Activated CD4-positive, alpha-beta T cell treated with anti-CD3 and anti-CD28 coated beads, Interleukin-10, Interleukin-2, amounts not matched to agents 100 ng/mL and 50 ng/mL, durations not matched to agents 16 hours and 8 hours (primary cell): ENCODE measurements around the gene MAFG.
"Not testable (repeated sequence)": the region's sequence is repeated elsewhere in the genome, so short reads cannot be mapped to it uniquely, and the experiment has no call there.

Experiments used
- DNase-seq: peaks from one replicate; pipeline ENCODE4 v3.0.0-alpha.2; 2020

Gene MAFG

GRCh38 chr17:81921996-81922565 is 5.5 kb downstream of the MAFG start:
- no peak for DNase-seq

GRCh38 chr17:81921537-81921862 is 6.0 kb downstream of the MAFG start:
- DNase-seq, result no peak

DNA sequence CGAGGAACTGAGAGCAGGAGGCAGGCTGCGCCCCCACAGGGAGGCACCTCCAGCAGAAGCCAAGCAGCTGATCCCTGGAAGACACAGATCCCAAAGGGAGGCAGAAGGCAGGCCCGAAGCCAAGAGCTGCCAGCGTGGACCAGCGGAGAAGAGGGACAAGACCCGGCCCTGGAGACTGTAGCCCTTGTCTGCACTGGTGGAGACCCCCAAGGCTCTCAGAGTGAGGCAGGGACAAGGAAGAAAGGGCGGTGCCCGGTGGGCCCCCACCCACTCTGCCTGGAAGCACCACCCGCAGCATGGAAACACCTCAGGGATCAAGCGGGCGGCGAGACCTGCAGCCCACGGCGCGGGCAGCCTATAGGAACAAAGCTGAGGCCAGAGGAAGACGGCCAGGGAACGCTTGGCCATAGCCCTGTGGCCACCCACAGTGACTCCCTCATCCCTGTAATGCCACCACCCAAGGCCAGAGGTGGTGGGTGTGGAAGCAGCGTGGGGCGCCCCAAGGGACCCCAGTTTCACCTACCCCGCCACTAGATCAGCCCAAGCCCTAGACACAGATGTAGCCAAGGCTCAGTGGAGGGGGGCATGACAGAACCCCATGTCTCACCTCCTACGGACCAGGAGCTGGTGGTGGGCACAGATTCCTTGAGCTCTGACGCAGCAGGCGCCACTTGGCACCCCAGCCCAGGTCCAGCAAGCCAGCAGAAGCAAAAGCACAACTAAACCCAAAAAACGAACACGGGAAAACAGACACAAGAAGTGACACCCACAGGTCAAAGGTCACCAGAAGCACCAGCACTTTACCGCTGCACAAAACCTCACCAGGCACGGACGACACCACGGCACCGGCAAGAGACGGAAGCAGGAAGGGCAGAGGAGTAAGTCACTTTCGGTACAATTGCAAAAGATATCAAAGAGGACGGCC is 6.7 kb downstream of the MAFG start:
- DNase-seq, result no peak

GRCh38 chr17:81918832-81919545 is 8.5 kb downstream of the MAFG start:
- DNase-seq, result no peak

DNA sequence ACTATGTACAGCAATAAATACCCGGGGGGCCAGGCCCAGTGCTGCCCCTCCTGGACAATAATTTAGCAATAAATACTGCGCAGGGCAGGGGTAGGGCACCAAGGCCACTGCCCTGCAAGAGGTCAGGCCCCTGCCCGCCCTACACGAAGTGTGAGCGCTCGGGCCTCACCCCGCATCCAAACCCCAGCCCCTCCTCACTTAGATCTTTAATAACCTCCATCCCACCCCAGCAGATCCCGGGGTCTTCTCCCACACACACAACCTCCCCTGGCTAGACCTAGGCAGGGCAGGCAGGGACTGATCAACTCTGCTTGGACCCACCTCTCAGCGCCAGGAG is 9.2 kb downstream of the MAFG start:
- not testable (repeated sequence) for DNase-seq

GRCh38 chr17:81917565-81918332 is 9.8 kb downstream of the MAFG start, which contains the start of gene SIRT7:
Gene SIRT7 (minus strand): TSS chr17:81918176. CDS start chr17:81918131, 45 bp downstream.
- peak; percentile 90 for DNase-seq

GRCh38 chr17:81916234-81917001 is 11.1 kb downstream of the MAFG start:
- DNase-seq, result no peak

DNA sequence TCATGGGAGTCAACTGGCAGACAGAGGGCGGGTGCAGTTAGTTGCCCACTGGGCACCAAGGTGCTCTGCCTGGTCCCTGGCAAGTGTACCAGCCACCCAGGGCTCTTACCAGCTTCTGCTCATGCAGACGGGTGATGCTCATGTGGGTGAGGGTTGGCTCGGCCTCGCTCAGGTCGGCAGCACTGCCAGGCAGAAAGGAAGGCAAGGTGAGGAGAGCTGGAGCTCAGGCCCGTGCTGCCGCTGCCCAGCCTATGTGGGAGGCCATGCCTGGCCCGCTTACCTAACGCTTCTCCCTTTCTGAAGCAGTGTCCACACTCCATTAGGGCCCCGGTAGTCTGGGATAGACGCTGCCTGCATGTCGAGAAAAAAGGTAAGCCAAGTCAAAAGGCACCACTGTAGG is 12.2 kb downstream of the MAFG start:
- DNase-seq, result no peak

DNA sequence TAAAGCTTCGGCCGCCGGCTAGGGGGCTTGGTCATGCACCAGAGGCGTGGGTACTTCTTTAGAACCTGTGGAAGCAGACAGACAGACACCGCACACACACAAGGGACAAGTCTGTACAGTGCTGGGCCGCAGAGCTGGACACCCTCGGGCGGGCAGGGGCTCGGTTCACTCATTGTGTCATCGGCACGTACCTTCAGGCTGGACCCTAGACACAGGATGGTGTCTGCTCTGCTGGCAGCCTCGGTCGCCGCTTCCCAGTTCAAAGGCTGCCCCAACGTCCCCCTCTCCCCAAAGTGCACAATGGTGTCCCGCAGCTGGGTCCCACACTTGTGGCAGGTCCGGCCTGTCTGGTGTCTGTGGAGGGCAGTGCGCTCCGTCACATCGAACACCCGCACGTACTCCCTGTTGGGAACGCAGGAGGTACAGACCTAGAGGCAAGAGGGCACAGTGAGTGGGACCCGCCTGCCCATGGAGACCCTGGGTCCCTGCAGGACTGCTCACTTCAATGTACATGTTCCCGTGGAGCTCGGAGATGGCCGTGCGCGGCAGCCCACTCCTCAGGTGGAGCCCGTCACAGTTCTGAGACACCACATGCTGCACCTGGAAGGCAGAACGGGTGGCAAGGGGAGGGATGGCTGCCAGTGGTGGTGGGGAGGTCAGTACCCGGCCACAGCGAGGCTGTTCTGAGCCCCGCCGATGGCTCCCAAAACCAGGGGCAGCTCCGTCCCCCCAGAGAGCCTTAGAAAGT is 13.3 kb downstream of the MAFG start:
- no peak for DNase-seq

GRCh38 chr17:81913394-81914102 is 14.0 kb downstream of the MAFG start:
- no peak for DNase-seq

GRCh38 chr17:81912441-81913309 is 14.9 kb downstream of the MAFG start:
- DNase-seq, result no peak

GRCh38 chr17:81911969-81912368 is 15.6 kb downstream of the MAFG start:
- DNase-seq, result no peak

DNA sequence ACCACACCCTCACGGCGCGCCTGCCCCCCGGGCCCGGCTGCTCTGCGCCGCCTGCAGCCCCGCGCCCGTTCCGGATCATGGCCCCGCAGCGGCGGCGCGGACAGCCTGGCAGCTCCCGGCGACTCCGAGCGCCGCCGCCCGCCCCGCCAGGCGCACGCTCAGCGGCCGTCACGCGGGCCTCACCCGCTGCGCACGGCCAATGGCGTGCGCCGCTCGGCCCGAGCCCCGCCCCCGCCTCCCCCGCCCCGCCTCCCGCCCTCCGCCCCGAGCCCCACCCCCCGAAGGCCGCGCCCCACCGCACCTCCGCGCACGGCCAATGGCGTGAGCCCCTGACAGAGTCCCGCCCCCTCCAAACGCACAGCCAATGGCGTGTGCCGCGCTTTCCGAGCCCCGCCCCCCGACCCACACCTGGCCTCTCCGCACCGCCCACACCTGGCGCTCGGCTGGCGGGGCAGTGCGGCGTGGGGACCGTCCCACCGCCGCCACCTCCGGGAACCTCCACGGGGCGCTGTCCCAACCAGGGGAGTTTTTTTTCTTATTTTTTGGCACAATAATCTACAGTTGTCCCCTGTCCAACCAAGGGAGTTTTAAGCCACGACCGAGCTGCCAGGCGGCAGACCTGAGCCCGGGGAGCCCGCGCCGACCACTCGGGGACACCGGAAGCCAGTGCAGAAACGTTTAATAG is 16.1 kb downstream of the MAFG start, which contains the start of gene PCYT2:
Gene PCYT2 (minus strand): TSS at position 123 of the 685 bp plus-strand sequence. CDS start 44 bp downstream, at position 79.
- DNase-seq, result peak; percentile 95

DNA sequence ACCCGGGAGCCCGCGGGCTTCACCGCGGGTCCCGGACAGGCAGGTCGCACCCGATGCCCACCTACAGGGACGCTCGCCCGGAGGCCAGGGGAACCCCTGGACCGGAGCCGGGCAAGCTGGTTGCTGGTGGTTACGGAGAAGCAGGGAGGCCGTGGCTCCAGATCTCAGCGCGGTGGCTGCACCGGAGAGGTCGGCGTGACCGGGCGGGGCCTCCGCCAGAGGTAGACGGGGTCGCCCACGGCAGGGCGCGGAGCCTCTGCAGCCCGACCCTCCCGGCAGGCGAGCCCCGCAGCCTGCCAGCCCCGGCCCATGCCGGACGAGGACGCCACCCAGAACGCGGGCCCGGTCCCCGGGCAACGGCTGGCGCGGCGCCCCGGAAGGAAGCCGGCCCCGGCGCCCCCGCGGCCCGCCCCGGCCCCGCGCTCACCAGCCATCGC is 16.7 kb downstream of the MAFG start:
- DNase-seq, result no peak

- no peak for DNase-seq
Measured at GRCh38 chr17:81909966-81910839, 17.3 kb downstream of the MAFG start.

DNA sequence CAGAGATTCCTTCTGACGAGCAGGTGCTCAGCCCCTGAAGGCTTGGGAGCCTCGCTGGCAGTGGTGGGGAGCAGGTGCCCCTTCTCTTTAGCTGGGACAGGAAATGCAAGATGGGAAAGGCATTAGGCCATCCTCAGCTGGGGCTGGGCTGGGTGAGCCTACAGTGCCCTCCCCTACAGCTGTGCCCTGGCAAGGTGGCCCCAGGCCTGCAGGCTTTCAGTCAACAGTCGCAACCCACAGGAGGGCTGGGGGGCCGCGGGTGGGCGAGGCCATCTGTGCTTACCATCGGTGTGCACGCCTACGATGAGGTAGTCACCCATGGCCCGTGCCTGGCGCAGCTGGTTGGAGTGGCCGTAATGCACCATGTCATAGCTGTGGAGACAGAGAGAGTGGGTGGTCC is 18.3 kb downstream of the MAFG start:
- DNase-seq, result no peak

GRCh38 chr17:81908793-81909192 is 18.7 kb downstream of the MAFG start:
- no peak for DNase-seq
